ENCODE data around the gene GJA4.

- no peak for TF ChIP-seq POLR2A (IDR thresholded peaks at IDR 0.05)
- TF ChIP-seq, protein P1, sequence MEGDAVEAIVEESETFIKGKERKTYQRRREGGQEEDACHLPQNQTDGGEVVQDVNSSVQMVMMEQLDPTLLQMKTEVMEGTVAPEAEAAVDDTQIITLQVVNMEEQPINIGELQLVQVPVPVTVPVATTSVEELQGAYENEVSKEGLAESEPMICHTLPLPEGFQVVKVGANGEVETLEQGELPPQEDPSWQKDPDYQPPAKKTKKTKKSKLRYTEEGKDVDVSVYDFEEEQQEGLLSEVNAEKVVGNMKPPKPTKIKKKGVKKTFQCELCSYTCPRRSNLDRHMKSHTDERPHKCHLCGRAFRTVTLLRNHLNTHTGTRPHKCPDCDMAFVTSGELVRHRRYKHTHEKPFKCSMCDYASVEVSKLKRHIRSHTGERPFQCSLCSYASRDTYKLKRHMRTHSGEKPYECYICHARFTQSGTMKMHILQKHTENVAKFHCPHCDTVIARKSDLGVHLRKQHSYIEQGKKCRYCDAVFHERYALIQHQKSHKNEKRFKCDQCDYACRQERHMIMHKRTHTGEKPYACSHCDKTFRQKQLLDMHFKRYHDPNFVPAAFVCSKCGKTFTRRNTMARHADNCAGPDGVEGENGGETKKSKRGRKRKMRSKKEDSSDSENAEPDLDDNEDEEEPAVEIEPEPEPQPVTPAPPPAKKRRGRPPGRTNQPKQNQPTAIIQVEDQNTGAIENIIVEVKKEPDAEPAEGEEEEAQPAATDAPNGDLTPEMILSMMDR (IDR thresholded peaks at IDR 0.05) = no peak
- TF ChIP-seq EP300 (IDR thresholded peaks at IDR 0.05) = no peak
These were observed 375 bp upstream of the GJA4 start for GRCh38 chr1:34792424-34792823.

Measured in upper lobe of left lung (tissue), 4 donors.